Liver (tissue), 9 donors: ENCODE measurements around the gene ARHGAP10. TPM values are rescaled to one million over a fixed set of nuclear protein-coding genes. Genes with fewer than 3 reads are reported as not detected.

Experiments used
- DNase-seq: peaks from one replicate; pipeline ENCODE4 v3.0.0-alpha.2; 2017; ENCODE audit warnings: low spot score
- H3K27ac ChIP-seq, 2 donors: one replicate each; pipeline ENCODE4 v1.7.0; 2013; ENCODE audit warnings: inconsistent platforms in 2 of 2, low read length in 2 of 2, control low read depth in 1 of 2, low read depth in 1 of 2, mild to moderate bottlenecking in 1 of 2
- H3K27me3 ChIP-seq, 4 donors: one replicate each; pipeline versions ENCODE4 v1.6.1 to v1.7.0; 2013; ENCODE audit warnings: low read length in 3 of 4, inconsistent platforms in 1 of 4, mild to moderate bottlenecking in 1 of 4, moderate library complexity in 1 of 4; ENCODE audit not compliant: control insufficient read depth in 4 of 4, insufficient read depth in 4 of 4
- H3K36me3 ChIP-seq, 4 donors: one replicate each; pipeline versions ENCODE4 v1.6.1 to v1.7.0; 2013; ENCODE audit warnings: low read length in 3 of 4, mild to moderate bottlenecking in 3 of 4, low read depth in 1 of 4, moderate library complexity in 1 of 4; ENCODE audit not compliant: control insufficient read depth in 4 of 4, insufficient read depth in 3 of 4
- H3K4me1 ChIP-seq, 4 donors: one replicate each; pipeline versions ENCODE4 v1.6.1 to v1.7.0; 2013; ENCODE audit warnings: low read length in 3 of 4, mild to moderate bottlenecking in 3 of 4, moderate library complexity in 1 of 4; ENCODE audit not compliant: control insufficient read depth in 4 of 4, insufficient read depth in 4 of 4
- H3K4me3 ChIP-seq, 3 donors: one replicate each; pipeline versions ENCODE4 v1.6.1 to v1.7.0; 2013; ENCODE audit warnings: low read length in 3 of 3, control low read depth in 1 of 3, low read depth in 1 of 3, mild to moderate bottlenecking in 1 of 3
- H3K9ac ChIP-seq, 2 donors: one replicate each; pipeline ENCODE4 v1.7.0; 2013; ENCODE audit warnings: low read length in 2 of 2, mild to moderate bottlenecking in 2 of 2, moderate library complexity in 2 of 2, control low read depth in 1 of 2, low read depth in 1 of 2
- H3K9me3 ChIP-seq, 4 donors: one replicate each; pipeline versions ENCODE4 v1.6.1 to v1.7.0; 2013; ENCODE audit warnings: low read length in 3 of 4; ENCODE audit not compliant: control insufficient read depth in 4 of 4
- EGR1 ChIP-seq, 2 donors: IDR thresholded peaks; 2 replicates each; pipeline ENCODE4 v1.6.1; 2016 to 2018; ENCODE audit warnings: antibody characterized with exemption in 2 of 2, low read depth in 2 of 2
- FOXA1 ChIP-seq: IDR thresholded peaks from 2 replicates; pipeline ENCODE4 v1.6.1; 2016; ENCODE audit warnings: antibody characterized with exemption
- FOXA2 ChIP-seq: IDR thresholded peaks from 2 replicates; pipeline ENCODE4 v1.6.1; 2016; ENCODE audit warnings: antibody characterized with exemption
- GABPA ChIP-seq, 2 donors: IDR thresholded peaks in 1 of 2; conservative IDR thresholded peaks in 1 of 2; 2 replicates each; pipeline ENCODE4 v1.6.1; 2016; ENCODE audit warnings: antibody characterized with exemption in 2 of 2, mild to moderate bottlenecking in 1 of 2, moderate library complexity in 1 of 2
- HNF4A ChIP-seq, 2 donors: conservative IDR thresholded peaks; 2 replicates each; pipeline ENCODE4 v1.6.1; 2016; ENCODE audit warnings: antibody characterized with exemption in 2 of 2, mild to moderate bottlenecking in 2 of 2
- HNF4G ChIP-seq: IDR thresholded peaks from 2 replicates; pipeline ENCODE4 v1.6.1; 2016; ENCODE audit warnings: antibody characterized with exemption
- NR2F2 ChIP-seq: IDR thresholded peaks from 2 replicates; pipeline ENCODE4 v1.6.1; 2016; ENCODE audit warnings: antibody characterized with exemption
- RAD21 ChIP-seq, 2 donors: IDR thresholded peaks; 2 replicates each; pipeline ENCODE4 v1.6.1; 2016; ENCODE audit warnings: antibody characterized with exemption in 2 of 2, mild to moderate bottlenecking in 2 of 2
- RXRA ChIP-seq, 2 donors: IDR thresholded peaks; 2 replicates each; pipeline ENCODE4 v1.6.1; 2017 to 2018; ENCODE audit warnings: antibody characterized with exemption in 2 of 2, mild to moderate bottlenecking in 1 of 2
- SP1 ChIP-seq: IDR thresholded peaks from 2 replicates; pipeline ENCODE4 v1.6.1; 2018; ENCODE audit warnings: antibody characterized with exemption, mild to moderate bottlenecking
- TAF1 ChIP-seq: conservative IDR thresholded peaks from 2 replicates; pipeline ENCODE4 v1.6.1; 2016; ENCODE audit warnings: antibody characterized with exemption, mild to moderate bottlenecking
- YY1 ChIP-seq: IDR thresholded peaks from 2 replicates; pipeline ENCODE4 v1.6.1; 2016; ENCODE audit warnings: antibody characterized with exemption, mild to moderate bottlenecking
- WGBS: extraction: QIAGEN DNeasy Blood & Tissue Kit; methylation state at CpG from one replicate; pipeline ENCODE4 v1.1.7; 2013; 5-methylcytosine and 5-hydroxymethylcytosine counted together
- polyA plus RNA-seq, 2 donors: library from polyadenylated mRNA; stranded (reverse) in 1 of 2; unstranded in 1 of 2; fragments of 200-250 nt in 1 of 2; fragments of >200 nt in 1 of 2; fragmentation: Nextera tagmentation in 1 of 2; extraction: Ambion mirVana in 1 of 2; gene quantifications; one replicate each; pipeline versions ENCODE4 v1.2.1 to v1.2.3, GENCODE V29; 2013 to 2015
- total RNA-seq, 2 donors: library from RNA; depleted of rRNA; stranded (reverse); fragments of >200 nt; gene quantifications; one replicate each; pipeline ENCODE4 v1.2.3, GENCODE V29; 2014
- TF ChIP-seq, protein P1 (sequence below): fragments of 150-350 bp; IDR thresholded peaks from 2 replicates; pipeline ENCODE4 v1.5.1; 2017; ENCODE audit warnings: improper control_type of control experiment, low read depth, low read length; ENCODE audit not compliant: missing input control
- TF ChIP-seq, protein P2 (sequence below): IDR thresholded peaks from 2 replicates; pipeline ENCODE4 v1.6.1; 2016; ENCODE audit warnings: antibody characterized with exemption
- TF ChIP-seq, protein P3 (sequence below): IDR thresholded peaks from 2 replicates; pipeline ENCODE4 v1.6.1; 2016; ENCODE audit warnings: antibody characterized with exemption
- TF ChIP-seq, protein P4 (sequence below): IDR thresholded peaks from 2 replicates; pipeline ENCODE4 v1.6.1; 2016; ENCODE audit warnings: antibody characterized with exemption
- donor health status: healthy.
- donor health status: healthy.
- donor health status: healthy.
- donor health status: healthy.
- donor health status: healthy.

The ARHGAP10 gene
- total and polyA plus RNA-seq, 4 donors, result 1.5 to 13.0 (median 4.3) TPM

DNA sequence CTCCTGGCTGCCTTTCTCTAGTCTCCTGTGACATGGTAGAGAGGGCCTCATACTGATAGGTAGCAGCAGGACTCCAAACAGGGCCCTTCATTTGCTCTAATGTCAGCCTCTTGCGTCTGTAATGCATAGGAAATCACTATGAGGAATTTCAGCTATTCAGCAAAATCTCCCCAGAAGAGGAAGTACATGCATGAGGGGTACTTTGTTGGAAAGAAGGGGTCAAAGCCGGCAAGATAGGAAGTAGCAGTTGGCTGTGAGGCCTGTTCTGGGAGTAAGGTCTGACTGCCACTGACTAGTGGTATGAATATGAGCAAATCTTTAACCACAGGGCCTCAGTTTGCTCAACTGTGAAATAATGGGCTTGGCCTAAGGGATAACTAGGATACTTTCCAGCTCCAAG lies 283.2 kb downstream of the ARHGAP10 start:
- H3K27me3 ChIP-seq, result no peaks in the 10 kb centered on the region
- H3K4me1 ChIP-seq, result peaks cover 0 to 8% (median 1%) of the 10 kb centered on the region in 4 donors
- no peaks in the 10 kb centered on the region for H3K9me3 ChIP-seq
- no peak overlapping the region for H3K9ac ChIP-seq
- 71% methylated on average over 2 of the region's 2 CpGs for WGBS
- DNase-seq, result no peak
- H3K27ac ChIP-seq, result no peak overlapping the region
- no peaks in the 10 kb centered on the region for H3K36me3 ChIP-seq
- no peak for TF ChIP-seq YY1
- TF ChIP-seq, protein P1, sequence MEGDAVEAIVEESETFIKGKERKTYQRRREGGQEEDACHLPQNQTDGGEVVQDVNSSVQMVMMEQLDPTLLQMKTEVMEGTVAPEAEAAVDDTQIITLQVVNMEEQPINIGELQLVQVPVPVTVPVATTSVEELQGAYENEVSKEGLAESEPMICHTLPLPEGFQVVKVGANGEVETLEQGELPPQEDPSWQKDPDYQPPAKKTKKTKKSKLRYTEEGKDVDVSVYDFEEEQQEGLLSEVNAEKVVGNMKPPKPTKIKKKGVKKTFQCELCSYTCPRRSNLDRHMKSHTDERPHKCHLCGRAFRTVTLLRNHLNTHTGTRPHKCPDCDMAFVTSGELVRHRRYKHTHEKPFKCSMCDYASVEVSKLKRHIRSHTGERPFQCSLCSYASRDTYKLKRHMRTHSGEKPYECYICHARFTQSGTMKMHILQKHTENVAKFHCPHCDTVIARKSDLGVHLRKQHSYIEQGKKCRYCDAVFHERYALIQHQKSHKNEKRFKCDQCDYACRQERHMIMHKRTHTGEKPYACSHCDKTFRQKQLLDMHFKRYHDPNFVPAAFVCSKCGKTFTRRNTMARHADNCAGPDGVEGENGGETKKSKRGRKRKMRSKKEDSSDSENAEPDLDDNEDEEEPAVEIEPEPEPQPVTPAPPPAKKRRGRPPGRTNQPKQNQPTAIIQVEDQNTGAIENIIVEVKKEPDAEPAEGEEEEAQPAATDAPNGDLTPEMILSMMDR, result no peak
- no peak for TF ChIP-seq FOXA1
- TF ChIP-seq NR2F2, result no peak
- no peak for TF ChIP-seq TAF1
- TF ChIP-seq, protein P2, sequence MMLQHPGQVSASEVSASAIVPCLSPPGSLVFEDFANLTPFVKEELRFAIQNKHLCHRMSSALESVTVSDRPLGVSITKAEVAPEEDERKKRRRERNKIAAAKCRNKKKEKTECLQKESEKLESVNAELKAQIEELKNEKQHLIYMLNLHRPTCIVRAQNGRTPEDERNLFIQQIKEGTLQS, result no peak
- no peak for TF ChIP-seq GABPA (IDR thresholded peaks at IDR 0.05 in 1 of 2, conservative IDR thresholded peaks at IDR 0.05 in 1 of 2)
- TF ChIP-seq, protein P3, sequence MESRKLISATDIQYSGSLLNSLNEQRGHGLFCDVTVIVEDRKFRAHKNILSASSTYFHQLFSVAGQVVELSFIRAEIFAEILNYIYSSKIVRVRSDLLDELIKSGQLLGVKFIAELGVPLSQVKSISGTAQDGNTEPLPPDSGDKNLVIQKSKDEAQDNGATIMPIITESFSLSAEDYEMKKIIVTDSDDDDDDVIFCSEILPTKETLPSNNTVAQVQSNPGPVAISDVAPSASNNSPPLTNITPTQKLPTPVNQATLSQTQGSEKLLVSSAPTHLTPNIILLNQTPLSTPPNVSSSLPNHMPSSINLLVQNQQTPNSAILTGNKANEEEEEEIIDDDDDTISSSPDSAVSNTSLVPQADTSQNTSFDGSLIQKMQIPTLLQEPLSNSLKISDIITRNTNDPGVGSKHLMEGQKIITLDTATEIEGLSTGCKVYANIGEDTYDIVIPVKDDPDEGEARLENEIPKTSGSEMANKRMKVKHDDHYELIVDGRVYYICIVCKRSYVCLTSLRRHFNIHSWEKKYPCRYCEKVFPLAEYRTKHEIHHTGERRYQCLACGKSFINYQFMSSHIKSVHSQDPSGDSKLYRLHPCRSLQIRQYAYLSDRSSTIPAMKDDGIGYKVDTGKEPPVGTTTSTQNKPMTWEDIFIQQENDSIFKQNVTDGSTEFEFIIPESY, result no peak
- TF ChIP-seq HNF4A (conservative IDR thresholded peaks at IDR 0.05), result no peak
- no peak for TF ChIP-seq FOXA2
- TF ChIP-seq, protein P4, sequence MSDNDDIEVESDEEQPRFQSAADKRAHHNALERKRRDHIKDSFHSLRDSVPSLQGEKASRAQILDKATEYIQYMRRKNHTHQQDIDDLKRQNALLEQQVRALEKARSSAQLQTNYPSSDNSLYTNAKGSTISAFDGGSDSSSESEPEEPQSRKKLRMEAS, result no peak
- no peak for TF ChIP-seq HNF4G
- no peak for TF ChIP-seq SP1
- TF ChIP-seq RAD21 (IDR thresholded peaks at IDR 0.05), result no peak
- TF ChIP-seq RXRA (IDR thresholded peaks at IDR 0.05), result no peak
- H3K4me3 ChIP-seq, result no peak overlapping the region

DNA sequence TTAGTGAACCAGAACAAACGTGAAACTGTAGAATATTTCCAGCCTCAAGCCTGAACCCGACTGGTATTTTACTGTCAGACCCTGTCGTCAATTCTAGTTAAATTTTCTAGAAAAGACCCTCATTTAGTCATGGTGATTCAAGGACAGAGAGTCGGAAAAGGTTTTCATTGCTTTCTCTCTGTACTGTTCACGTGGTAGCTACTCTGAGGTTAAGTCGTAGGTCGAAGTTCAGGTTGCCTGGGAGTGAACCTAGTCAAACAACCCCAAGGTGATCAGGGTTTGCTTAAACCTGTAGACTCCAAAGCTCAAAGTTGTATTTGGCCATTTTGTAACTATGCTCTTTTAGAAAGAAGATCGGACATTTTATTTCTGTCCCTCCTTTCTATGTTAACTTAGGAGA lies 283.6 kb downstream of the ARHGAP10 start:
- Histone ChIP-seq H3K36me3 (no peaks in the 10 kb centered on the region), H3K9ac (no peak overlapping the region), H3K27me3 (no peaks in the 10 kb centered on the region), H3K4me1 (peaks cover 0 to 8% (median 1%) of the 10 kb centered on the region in 4 donors), H3K9me3 (no peaks in the 10 kb centered on the region), H3K4me3 (no peak overlapping the region), H3K27ac (no peak overlapping the region)
- WGBS, result 72% methylated on average over 8 of the region's 8 CpGs
- DNase-seq, result no peak
- TF ChIP-seq RXRA (IDR thresholded peaks at IDR 0.05) (peak in 1 of 2 donors; percentile 66), EGR1 (IDR thresholded peaks at IDR 0.05; ENCODE audit: low read depth in 2 of 2) (no peak), SP1 (peak; percentile 34), YY1 (peak; percentile 38), NR2F2 (peak; percentile 57), FOXA1 (no peak), HNF4A (conservative IDR thresholded peaks at IDR 0.05) (peak; percentile 54 to 90)
- TF ChIP-seq, protein P2, result no peak
- TF ChIP-seq, protein P3, result no peak
